ENCODE results near the gene RAD54L. TPM values are rescaled to one million over a fixed set of nuclear protein-coding genes. Genes with fewer than 3 reads are reported as not detected.
A peak's percentile ranks its signal among the peaks of the same experiment; 100 is the strongest.
"Not testable (repeated sequence)": the region's sequence is repeated elsewhere in the genome, so short reads cannot be mapped to it uniquely, and the experiment has no call there.

RAD54L gene
- 1.1 TPM for total RNA-seq

DNA sequence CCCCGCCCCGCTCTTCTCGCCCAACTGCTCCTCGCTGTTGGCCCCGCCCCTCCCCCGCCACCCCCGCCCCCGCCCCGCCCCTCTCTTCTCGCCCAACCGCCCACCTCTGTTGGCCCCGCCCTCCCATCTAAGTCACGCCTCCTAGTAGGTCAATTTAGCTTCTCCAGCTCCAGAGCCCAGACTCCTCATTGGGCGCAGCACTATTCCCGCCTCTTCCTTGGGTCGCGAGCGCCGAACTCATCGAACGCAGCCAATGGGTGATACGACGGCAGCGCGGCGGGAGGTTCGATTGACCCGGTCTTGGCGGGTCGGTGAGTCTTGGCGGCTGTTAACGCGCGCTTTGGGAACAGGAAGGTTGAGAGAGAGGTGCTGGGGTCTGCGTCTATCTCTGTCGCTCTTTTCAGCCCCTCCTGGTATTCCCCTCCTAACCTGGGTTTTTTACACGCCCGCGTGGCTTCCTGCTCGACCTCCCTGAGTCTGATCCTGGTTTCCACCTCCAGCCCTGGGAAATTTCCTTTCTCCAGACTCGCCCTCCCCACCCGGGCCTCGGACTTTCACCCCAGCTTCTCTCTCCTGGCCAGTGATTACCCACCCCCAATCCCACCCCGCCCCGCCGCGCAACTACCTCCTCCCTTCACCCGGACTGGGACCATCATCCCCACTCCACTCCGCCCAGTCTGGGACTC, at the start of gene RAD54L:
RAD54L (plus strand) TSS at position 328 of the 686 bp plus-strand sequence. CDS start 643 bp downstream, outside the sequence.
- peak; percentile 98 for DNase-seq

DNA sequence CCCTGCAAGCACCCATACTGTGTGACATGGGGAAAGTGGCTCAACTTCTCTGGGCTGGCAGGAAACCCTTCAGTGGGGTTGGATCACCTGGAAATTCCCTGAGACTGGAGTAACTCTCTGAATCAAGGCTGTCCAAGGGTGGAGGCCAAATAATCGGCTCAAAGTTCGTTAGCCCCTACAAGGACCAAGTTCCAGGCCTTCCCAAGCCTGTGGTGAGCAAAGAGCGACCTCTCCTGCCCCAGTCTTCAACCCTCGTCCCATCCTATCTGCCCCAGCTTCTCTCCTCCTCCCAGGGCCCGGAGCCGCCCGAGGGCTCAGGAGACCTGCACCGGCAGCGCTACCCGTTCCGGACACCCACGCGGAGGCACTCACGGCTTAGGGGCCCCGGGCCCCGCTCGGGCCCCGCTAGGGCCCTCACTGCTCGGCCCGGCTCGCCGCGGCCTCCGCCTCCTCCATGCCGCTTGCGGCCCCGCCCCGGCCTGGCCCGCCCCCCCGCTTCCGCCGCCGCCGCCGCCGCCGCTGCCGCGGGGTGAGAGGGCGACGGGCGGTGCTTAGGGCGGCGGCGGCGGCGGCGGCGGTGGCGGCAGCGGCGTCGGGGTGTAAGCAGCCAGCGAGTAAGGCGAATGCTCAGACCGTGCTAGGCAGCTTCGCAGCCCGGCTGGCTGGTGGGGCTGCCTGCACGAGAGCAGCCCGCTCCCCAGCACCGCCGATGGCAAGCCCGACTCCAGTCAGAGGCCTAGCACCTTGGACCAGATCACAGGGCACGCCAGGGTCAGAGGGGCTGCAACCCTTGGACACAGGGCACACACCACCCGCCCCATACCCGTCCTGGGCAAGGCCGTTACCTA, 49.4 kb upstream of the RAD54L start, which contains the start of gene POMGNT1:
POMGNT1 (minus strand) TSS at position 471 of the 848 bp plus-strand sequence. CDS start 613 bp downstream, outside the sequence.
- peak; percentile 60 for DNase-seq

DNA sequence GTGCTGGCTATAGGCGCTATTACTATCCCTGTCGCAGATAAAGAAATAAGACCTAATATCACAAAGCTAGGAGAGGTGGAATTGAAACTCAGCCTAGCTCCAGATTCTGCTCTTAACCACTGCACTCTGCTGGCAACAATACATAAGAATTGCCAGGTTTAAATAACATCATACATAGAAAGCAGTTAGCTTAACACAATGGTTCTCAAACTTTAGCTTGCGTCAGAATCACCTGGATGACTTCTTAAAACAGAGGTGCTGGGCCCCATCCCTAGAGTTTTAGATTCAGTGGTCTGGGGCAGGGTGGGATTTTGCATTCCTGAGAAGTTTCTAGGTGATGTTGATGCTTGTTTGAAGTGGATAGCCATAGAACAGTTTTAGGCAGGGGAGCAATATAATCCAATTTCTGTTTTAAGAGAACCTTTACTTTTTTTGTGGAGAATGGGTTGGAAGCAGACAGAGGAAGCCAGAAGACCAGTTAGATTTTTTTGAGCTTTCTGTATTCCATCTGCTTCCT, 48.3 kb upstream of the RAD54L start:
- DNase-seq = no peak

DNA sequence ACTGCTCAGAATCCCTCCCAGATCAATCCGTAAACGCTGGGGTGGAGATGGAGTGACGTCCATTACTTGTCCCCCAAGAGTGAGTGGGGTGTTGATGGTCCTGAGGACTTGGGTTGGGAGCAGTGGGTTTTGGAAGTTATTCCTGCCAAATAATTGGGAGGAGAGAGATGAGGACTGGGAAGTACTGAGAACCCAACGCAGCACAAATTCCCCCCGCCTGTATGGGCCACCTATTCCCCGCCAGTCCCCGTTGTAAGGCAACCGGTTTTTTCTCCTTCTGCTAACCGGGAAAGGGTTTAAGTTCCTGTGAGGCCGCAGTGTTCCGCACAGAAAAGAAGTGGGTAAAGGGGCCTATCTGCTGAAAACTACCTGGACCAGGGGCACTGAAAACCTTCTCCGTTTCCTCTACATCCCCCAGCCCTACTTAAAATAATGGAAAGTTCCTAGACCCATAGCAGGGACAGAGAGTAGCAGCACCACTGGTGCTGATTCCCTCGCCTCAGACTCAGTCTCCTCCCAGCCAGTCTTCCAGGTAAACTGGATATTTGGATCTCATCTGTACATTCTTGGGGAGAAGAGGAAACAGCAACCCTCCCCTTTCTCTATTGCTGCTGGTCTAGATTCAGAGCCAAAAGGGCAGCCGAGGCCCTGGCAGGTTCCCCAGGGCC, 43.7 kb upstream of the RAD54L start:
- no peak for DNase-seq

DNA sequence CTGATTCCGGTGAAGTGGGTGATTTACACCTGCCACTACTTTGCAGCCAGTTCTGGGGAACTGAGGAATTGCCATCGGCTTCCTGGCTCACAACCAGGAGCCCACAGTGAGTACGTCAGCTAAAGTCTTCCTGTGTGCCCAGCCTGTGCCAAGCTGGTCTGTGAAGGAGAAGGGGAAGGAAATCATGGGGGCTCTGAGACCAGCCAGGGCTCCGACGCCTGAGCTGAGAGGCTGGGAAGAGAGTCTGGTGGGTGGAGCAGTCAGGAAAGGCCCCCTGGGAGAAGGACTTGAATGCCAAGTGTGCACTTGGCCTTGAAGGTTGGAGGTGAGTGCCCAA, 43.2 kb upstream of the RAD54L start:
- DNase-seq = no peak

DNA sequence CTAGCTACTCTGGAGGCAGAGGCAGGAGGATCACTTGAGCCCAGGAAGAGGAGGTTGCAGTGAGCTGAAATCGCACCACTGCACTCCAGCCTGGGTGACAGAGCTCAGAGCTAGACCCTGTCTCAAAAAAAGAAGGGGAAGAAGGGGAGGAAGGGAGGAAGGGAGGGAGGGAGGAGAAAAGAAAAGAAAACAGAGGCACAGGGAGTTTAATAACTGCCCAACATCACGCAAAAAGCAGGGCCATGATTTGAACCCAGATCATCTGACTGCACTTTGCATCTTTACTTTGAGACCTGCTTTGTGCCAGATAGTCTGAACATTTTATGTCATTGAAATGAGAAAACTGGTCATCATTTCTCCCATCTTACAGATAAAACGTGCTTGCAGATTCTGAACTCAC, 42.4 kb upstream of the RAD54L start:
- no peak for DNase-seq

DNA sequence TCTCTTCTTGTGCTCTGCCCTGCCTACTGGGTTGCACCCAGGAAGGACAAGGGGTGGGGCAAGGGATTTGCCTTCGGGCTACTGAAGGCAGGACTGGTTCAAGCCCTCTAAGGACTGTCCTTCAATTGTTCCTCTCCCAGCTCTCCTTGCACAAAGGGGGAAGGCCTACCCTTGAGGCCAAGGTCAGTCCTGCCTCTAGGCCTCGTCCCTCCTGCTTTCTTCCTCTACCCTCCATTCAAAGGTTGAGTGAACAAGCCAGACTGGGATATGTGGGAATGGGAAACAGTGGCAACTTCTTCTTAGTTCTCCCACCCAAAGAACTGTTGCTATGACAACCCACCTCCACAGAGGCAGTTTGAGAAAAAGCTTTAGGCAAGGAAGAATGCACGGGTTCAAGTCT, 41.8 kb upstream of the RAD54L start:
- DNase-seq = no peak

DNA sequence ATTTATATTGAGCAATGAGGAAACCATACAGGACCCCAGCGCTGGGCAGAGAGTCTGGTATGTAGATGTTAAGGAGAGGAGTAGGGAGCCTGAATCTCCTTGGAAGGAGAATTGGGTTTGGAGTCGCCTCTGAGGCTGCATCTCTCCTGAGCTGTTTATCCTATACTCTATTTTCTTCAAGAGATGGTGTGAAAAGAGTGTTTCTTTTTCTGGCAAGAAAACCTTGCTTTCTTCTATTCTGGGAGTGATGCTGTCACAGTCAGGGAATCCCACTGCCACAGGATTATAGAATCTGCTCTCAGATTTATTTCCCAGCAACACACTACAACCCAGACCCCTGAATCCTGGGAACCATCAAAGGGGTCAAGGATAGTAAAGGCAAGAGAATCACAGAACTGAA, 41.2 kb upstream of the RAD54L start:
- no peak for DNase-seq

DNA sequence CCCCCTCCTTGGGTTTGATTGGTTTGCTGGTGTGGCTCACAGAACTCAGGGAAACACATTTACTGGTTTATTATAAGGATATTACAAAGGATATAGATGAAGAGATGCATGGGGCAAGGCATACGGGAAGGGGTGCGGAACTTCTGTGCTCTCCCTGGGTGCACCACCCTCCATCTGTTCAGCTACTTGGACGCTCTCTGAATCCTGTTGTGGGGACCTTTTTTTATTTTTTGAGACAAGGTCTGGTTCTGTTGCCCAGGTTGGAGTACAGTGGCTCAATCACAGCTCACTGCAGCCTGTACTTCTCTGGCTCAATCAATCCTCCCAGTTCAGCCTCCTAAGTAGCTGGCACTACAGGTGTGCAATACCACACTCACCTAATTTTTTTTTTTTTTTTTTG, 37.0 kb upstream of the RAD54L start:
- no peak for DNase-seq

DNA sequence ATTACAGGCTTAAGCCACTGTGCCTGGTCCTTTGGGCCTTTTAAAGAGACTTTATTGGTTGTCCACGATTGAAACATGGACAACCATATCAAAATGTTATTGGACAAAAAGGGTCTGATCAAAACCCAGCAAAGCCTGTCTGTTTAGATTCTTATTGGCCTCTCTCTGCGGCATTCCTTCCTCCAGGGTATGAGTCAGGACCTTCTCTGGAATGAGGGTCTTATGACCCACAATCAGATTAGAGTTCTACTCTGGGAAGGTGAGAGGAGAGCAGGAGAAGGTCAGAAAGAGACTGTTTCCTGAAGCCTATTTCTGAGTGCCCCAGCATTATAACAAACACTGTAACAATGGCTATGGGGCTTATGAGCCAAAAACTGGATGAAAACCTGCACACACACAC, 36.5 kb upstream of the RAD54L start:
- no peak for DNase-seq

DNA sequence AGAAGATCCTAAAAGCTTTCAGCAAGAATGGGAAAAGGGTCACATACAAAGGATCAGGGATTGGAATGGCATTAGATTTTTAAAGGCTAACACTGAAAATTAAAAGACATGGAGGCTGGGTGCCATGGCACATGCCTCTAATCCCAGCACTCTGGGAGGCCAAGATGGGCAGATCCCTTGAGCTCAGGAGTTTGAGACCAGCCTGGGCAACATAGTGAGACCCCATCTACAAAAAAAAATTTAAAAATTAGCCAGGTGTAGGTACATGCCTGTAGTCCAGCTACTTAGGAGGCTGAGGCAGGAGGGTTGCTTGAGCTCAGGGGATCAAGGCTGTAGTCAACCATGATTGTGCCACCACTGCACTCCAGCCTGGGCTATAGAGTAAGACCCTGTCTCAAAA, 32.1 kb upstream of the RAD54L start:
- DNase-seq = no peak

DNA sequence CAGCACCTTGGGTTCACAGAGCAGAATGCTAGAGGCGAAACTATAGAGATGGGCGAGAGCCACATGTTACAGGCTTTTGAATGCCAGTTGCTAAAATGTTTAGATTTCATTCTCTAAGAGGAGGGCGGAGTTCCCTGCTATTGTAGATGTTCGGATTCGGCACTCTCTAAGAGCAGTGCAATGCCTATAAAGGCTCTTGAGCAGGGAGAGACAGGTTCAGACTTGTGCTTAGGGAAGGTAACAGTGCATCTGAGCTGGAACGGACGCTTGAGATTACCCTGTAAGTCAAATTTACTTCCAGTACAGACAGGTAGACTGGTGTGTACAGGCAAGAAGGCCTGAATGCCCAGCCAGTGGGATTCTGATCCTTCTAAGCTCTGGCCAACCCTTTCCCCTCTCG, 29.1 kb upstream of the RAD54L start:
- DNase-seq = no peak

DNA sequence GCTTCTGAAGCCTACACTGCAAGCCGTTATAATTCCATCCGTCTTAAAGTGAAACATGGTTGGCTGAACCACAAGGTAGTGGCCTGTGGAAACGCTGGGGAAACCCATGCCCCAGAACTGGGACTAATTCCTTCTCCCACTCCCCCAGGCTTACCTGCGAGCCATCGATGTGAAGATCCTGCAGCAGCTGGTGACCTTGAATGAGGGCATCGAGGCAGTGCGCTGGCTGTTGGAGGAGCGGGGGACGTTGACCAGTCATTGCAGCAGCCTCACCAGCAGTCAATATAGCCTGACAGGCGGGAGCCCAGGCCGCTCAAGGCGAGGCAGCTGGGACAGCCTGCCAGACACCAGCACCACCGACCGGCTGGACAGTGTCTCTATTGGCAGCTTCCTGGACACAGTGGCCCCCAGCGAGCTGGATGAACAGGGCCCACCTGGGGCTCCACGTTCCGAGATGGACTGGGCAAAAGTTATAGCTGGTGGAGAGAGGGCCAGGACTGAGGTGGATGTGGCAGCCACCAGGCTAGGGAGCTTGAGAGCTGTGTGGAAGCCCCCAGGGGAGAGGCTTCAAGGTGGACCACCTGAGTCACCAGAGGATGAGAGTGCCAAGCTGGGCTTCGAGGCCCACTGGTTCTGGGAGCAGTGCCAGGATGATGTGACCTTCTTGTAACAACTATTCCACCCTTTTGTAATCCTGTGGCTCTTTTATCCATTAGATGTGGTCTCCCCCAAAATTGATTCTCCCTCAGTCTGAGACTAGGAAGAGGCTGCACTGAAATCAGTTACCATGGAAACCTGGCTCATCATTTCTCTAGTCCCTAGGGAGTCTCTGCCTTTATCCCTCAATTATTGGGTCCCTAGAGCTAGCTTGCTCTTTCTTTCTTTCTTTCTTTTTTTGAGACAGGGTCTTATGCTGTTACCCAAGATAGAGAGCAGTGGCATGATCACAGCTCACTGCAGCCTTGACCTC, 27.7 kb upstream of the RAD54L start:
- DNase-seq = no peak

DNA sequence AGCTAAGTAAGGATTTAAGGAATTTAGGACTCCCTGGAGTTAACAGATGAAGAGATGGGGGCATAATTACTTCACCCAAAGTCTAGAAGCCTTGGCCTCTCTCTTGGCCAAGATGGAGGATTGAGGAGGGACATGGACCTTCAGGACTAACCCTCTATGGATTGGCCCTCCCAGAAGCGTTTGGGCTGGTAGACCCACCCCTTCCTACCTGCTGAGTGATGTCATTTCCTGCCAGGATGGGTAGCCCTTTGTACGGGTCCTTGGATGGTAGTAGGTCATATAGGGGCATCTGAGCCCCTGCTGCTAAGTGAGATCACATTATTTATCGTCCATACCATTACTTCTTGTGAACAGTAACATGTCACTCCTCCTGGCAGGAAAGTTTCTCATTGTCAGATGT, 26.8 kb upstream of the RAD54L start:
- no peak for DNase-seq

DNA sequence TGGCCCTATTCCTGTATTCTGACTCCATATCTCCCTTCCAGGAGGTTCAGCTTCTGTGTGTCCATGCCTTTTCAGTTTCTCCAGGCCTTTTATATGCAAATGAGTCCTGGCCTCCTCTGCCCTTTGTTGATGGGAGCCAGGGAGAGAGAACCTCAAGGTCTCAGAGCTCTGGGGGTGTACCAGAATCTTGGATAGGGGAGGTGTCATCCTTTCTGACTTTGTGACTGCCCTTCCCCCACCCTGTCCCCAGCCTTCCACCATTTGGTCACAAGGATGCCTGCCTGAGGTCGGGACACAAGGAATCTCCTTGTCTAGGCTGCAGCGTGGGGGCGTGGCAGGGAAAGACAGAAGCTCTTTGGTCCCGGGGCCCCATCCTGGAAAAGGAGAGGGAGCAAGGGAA, 25.8 kb upstream of the RAD54L start:
- peak; percentile 65 for DNase-seq

DNA sequence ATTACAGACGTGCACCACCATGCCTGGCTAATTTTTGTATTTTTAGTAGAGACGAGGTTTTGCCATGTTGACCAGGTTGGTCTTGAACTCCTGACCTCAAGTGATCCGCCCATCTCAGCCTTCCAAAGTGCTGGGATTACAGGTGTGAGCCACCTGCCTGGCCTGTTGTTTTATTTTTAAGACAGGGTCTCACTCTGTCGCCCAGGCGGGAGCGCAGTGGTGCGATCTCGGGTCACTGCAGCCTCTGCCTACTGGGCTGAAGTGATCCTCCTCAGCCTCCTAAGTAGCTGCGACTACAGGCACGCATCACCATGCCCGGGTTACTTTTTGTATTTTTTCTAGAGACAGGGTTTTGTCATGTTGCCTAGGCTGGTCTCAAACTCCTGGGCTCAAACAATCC, 24.5 kb upstream of the RAD54L start:
- not testable (repeated sequence) for DNase-seq

DNA sequence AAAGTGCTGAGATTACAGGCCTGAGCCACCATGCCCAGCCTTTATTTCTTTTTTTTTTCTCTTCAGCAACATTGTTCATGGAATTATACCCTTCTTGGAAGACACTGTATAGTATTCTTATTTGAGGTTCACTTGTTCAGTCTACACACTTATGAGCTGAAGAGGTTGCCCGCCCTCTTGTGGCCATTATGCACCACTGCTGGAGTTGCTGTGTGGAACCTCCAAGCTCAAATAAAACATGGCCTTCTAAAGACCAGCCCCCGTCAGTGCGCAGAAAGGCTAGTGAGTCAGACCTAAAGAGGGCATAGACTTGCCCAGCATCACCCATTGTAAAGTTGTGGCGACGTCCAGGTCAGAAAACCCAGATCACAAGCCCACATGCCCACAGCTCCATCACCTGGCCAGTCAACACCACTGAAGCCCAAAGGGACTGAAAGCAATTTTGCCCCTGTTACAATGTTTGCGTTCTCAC, 24.1 kb upstream of the RAD54L start:
- peak; percentile 67 for DNase-seq

DNA sequence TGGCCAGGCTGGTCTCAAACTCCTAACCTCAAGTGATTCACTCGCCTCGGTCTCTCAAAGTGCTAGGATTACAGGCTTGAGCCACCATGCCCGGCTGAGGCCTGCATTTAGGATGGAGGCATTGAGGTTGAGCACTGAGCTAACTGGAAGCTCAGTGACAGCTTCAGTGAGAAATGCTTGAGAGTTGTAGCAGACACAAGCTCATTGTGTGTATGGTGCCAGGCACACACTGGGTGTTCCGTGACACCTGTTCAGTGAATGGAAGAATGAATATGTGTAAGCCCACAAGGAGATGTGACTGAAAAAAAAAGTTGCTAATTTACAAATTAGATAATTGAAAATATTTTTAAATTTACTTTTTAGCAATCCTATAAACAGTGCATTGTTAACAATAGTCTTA, 22.6 kb upstream of the RAD54L start:
- no peak for DNase-seq

DNA sequence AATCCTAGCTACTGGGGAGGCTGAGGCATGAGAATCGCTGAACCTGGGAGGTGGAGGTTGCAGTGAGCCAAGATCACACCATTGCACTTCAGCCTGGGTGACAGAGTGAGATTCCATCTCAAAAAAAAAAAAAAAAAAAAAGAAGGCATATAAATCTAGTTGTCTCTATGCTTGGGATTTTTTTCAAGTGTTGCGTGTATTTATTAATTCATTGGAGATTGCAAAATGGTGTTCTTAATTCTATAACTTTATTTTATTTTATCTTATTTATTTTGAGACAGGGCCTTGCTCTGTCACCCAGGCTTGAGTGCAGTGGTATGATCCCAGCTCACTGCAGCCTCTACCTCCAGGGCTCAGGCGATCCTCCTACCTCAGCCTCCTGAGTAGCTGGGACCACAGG, 16.3 kb upstream of the RAD54L start:
- not testable (repeated sequence) for DNase-seq

DNA sequence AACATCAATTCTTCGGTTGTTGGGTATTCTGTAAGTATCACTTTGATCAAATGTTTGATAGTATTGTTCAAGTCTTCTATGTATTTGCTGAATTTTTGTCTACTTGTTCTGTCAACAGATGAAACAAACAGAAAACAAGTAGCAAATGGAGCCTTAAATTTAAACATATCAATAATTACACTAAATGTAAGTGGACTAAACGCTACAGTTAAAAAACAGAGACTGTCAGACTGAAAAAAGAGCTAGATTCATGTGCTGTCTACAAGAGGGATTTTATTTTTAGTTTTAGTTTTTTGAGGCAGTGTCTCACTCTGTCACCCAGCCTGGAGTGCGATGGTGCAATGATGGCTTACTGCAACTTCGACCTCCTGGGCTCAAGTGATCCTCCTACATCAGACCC, 10.7 kb upstream of the RAD54L start:
- DNase-seq = no peak

DNA sequence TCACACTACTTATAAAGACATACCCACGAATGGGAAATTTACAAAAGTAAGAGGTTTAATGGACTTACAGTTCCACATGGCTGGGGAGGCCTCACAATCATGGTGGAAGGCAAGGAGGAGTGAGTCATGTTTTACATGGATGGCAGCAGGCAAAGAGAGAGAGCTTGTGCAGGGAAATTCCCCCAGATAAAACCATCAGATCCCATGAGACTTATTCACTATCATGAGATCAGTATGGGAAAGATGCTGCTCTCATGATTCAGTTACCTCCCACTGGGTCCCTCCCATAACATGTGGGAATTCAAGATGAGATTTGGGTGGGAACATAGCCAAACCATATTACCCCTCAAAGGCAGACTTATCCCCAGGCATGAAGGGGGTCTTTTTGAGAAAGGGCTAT, 8.7 kb upstream of the RAD54L start:
- not testable (repeated sequence) for DNase-seq

DNA sequence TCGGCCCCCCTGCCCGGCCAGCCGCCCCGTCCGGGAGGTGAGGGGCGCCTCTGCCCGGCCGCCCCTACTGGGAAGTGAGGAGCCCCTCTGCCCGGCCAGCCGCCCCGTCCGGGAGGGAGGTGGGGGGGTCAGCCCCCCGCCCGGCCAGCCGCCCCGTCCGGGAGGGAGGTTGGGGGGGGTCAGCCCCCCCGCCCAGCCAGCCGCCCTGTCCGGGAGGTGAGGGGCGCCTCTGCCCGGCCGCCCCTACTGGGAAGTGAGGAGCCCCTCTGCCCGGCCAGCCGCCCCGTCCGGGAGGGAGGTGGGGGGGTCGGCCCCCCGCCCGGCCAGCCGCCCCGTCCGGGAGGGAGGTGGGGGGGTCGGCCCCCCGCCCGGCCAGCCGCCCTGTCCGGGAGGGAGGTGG, 5.8 kb upstream of the RAD54L start:
- not testable (repeated sequence) for DNase-seq
